ENCODE data around the gene WIPF2. TPM values are rescaled to one million over a fixed set of nuclear protein-coding genes. Genes with fewer than 3 reads are reported as not detected.
"Not testable (repeated sequence)": the region's sequence is repeated elsewhere in the genome, so short reads cannot be mapped to it uniquely, and the experiment has no call there.

The WIPF2 gene
- polyA plus RNA-seq, 3 donors from 2014 or later = 4.0 to 14.2 (median 5.2) TPM

GRCh38 chr17:40303009-40303657 lies 84.0 kb downstream of the WIPF2 start:
- Mint-ChIP-seq H3K27ac (peak overlapping the region in 4 of 6 donors; percentile 5 to 76 (median 48)), H3K4me1 (peaks cover 7 to 9% of the 10 kb centered on the region in 2 donors), H3K4me3 (no peak overlapping the region), H3K36me3 (no peaks in the 10 kb centered on the region), H3K27me3 (ENCODE audit: low read depth in 3 of 3) (peaks cover 0 to 3% (median 0%) of the 10 kb centered on the region in 3 donors), H3K9me3 (no peaks in the 10 kb centered on the region)
- peak; percentile 62 to 64 (median 64) for DNase-seq

- peaks cover 0 to 3% (median 0%) of the 10 kb centered on the region in 3 donors for H3K27me3 Mint-ChIP-seq (ENCODE audit: low read depth in 3 of 3)
- no peaks in the 10 kb centered on the region for H3K9me3 Mint-ChIP-seq
- peaks cover 7 to 9% of the 10 kb centered on the region in 2 donors for H3K4me1 Mint-ChIP-seq
- H3K36me3 Mint-ChIP-seq = no peaks in the 10 kb centered on the region
- no peak overlapping the region for H3K4me3 Mint-ChIP-seq
- peak overlapping the region in 3 of 6 donors; percentile 42 to 73 (median 62) for H3K27ac Mint-ChIP-seq
- DNase-seq = no peak
These were observed 84.8 kb downstream of the WIPF2 start for GRCh38 chr17:40303708-40304551.

- H3K27me3 Mint-ChIP-seq (ENCODE audit: low read depth in 3 of 3); DNase-seq; H3K4me1 Mint-ChIP-seq; H3K4me3 Mint-ChIP-seq; H3K9me3 Mint-ChIP-seq; H3K36me3 Mint-ChIP-seq; H3K27ac Mint-ChIP-seq: not testable (repeated sequence)
These were observed 85.4 kb downstream of the WIPF2 start for GRCh38 chr17:40304552-40304863.

- H3K27me3 Mint-ChIP-seq (ENCODE audit: low read depth in 3 of 3); DNase-seq; H3K4me1 Mint-ChIP-seq; H3K36me3 Mint-ChIP-seq; H3K9me3 Mint-ChIP-seq; H3K4me3 Mint-ChIP-seq; H3K27ac Mint-ChIP-seq: not testable (repeated sequence)
These were observed 85.8 kb downstream of the WIPF2 start for GRCh38 chr17:40304866-40305265.

GRCh38 chr17:40306395-40306794 lies 87.3 kb downstream of the WIPF2 start:
- no peak overlapping the region for H3K4me3 Mint-ChIP-seq
- H3K36me3 Mint-ChIP-seq = no peaks in the 10 kb centered on the region
- peaks cover 7 to 9% of the 10 kb centered on the region in 2 donors for H3K4me1 Mint-ChIP-seq
- DNase-seq = no peak
- H3K9me3 Mint-ChIP-seq = no peaks in the 10 kb centered on the region
- H3K27me3 Mint-ChIP-seq (ENCODE audit: low read depth in 3 of 3) = peaks cover 0 to 3% (median 0%) of the 10 kb centered on the region in 3 donors
- H3K27ac Mint-ChIP-seq = peak overlapping the region in 1 of 6 donors; percentile 35

GRCh38 chr17:40307001-40307730 lies 88.1 kb downstream of the WIPF2 start:
- Mint-ChIP-seq H3K4me1 (peaks cover 7 to 9% of the 10 kb centered on the region in 2 donors), H3K36me3 (no peaks in the 10 kb centered on the region), H3K9me3 (no peaks in the 10 kb centered on the region), H3K4me3 (no peak overlapping the region), H3K27me3 (ENCODE audit: low read depth in 3 of 3) (peaks cover 0 to 3% (median 0%) of the 10 kb centered on the region in 3 donors), H3K27ac (no peak overlapping the region)
- no peak for DNase-seq

GRCh38 chr17:40307740-40308239 lies 88.7 kb downstream of the WIPF2 start:
- H3K9me3 Mint-ChIP-seq = no peaks in the 10 kb centered on the region
- H3K4me1 Mint-ChIP-seq = peaks cover 7 to 8% of the 10 kb centered on the region in 2 donors
- no peak for DNase-seq
- H3K27me3 Mint-ChIP-seq (ENCODE audit: low read depth in 3 of 3) = peaks cover 0 to 2% (median 0%) of the 10 kb centered on the region in 3 donors
- no peak overlapping the region for H3K4me3 Mint-ChIP-seq
- no peaks in the 10 kb centered on the region for H3K36me3 Mint-ChIP-seq
- no peak overlapping the region for H3K27ac Mint-ChIP-seq

GRCh38 chr17:40309031-40309948 lies 90.2 kb downstream of the WIPF2 start, which contains the start of gene RARA:
Gene RARA (plus strand): TSS chr17:40309180. CDS start chr17:40331219, 22,039 bp downstream.
- Mint-ChIP-seq H3K4me3 (no peak within 1 kb of the TSS), H3K4me1 (peaks cover 11% of the 10 kb centered on the region in 2 donors), H3K27ac (no peak within 1 kb of the TSS), H3K27me3 (ENCODE audit: low read depth in 3 of 3) (peaks cover 0 to 2% (median 0%) of the 10 kb centered on the region in 3 donors), H3K9me3 (no peaks in the 10 kb centered on the region), H3K36me3 (no peaks in the 10 kb centered on the region)
- DNase-seq = peak; percentile 52 to 59 (median 55)

- no peak overlapping the region for H3K4me3 Mint-ChIP-seq
- H3K27me3 Mint-ChIP-seq (ENCODE audit: low read depth in 3 of 3) = peaks cover 0 to 2% (median 2%) of the 10 kb centered on the region in 3 donors
- no peaks in the 10 kb centered on the region for H3K9me3 Mint-ChIP-seq
- peaks cover 17 to 18% of the 10 kb centered on the region in 2 donors for H3K4me1 Mint-ChIP-seq
- peak overlapping the region in 2 of 6 donors; percentile 67 to 83 for H3K27ac Mint-ChIP-seq
- peak in 1 of 3 donors; percentile 31 for DNase-seq
- H3K36me3 Mint-ChIP-seq = no peaks in the 10 kb centered on the region
These were observed 90.9 kb downstream of the WIPF2 start for GRCh38 chr17:40309949-40310510.

- DNase-seq = no peak
- Mint-ChIP-seq H3K4me3 (peak overlapping the region in 1 of 5 donors; percentile 62), H3K27ac (peak overlapping the region in 5 of 6 donors; percentile 35 to 71 (median 47)), H3K9me3 (no peaks in the 10 kb centered on the region), H3K4me1 (peaks cover 23 to 27% of the 10 kb centered on the region in 2 donors), H3K27me3 (ENCODE audit: low read depth in 3 of 3) (peaks cover 0 to 2% (median 2%) of the 10 kb centered on the region in 3 donors), H3K36me3 (no peaks in the 10 kb centered on the region)
These were observed 91.8 kb downstream of the WIPF2 start for GRCh38 chr17:40310882-40311391.

- DNase-seq = no peak
- H3K27ac Mint-ChIP-seq = peak overlapping the region in 4 of 6 donors; percentile 14 to 71 (median 56)
- peaks cover 27 to 33% of the 10 kb centered on the region in 2 donors for H3K4me1 Mint-ChIP-seq
- H3K9me3 Mint-ChIP-seq = no peaks in the 10 kb centered on the region
- H3K4me3 Mint-ChIP-seq = peak overlapping the region in 4 of 5 donors; percentile 43 to 65 (median 54)
- H3K36me3 Mint-ChIP-seq = no peaks in the 10 kb centered on the region
- peaks cover 0 to 2% (median 2%) of the 10 kb centered on the region in 3 donors for H3K27me3 Mint-ChIP-seq (ENCODE audit: low read depth in 3 of 3)
These were observed 92.5 kb downstream of the WIPF2 start for GRCh38 chr17:40311575-40311974.

GRCh38 chr17:40312131-40312731 lies 93.1 kb downstream of the WIPF2 start:
- Mint-ChIP-seq H3K36me3 (no peaks in the 10 kb centered on the region), H3K27ac (peak overlapping the region in 3 of 6 donors; percentile 37 to 86 (median 65)), H3K9me3 (no peaks in the 10 kb centered on the region), H3K4me1 (peaks cover 29 to 36% of the 10 kb centered on the region in 2 donors), H3K27me3 (ENCODE audit: low read depth in 3 of 3) (peaks cover 0 to 2% (median 2%) of the 10 kb centered on the region in 3 donors), H3K4me3 (peak overlapping the region; percentile 19 to 65 (median 45))
- no peak for DNase-seq
